HEK293 (cell line): ENCODE data around the gene CSMD2.

ENCODE experiments used
- BCL11A ChIP-seq: fragments of 450-650 bp; formaldehyde crosslinking; IDR thresholded peaks from 2 replicates; pipeline ENCODE4 v1.5.1; 2016; ENCODE audit warnings: low read depth, missing biosample characterization, missing genetic modification characterization
- HOXA7 ChIP-seq: sonication (generic); formaldehyde crosslinking; IDR thresholded peaks from 2 replicates; pipeline ENCODE4 v1.8.1; 2022; ENCODE audit warnings: missing genetic modification reagents, borderline replicate concordance
- MYNN ChIP-seq: fragments of 450-650 bp; formaldehyde crosslinking; IDR thresholded peaks from 2 replicates; pipeline ENCODE4 v1.5.1; 2016; ENCODE audit warnings: missing biosample characterization, missing genetic modification characterization, borderline replicate concordance
- MZF1 ChIP-seq: fragments of 450-650 bp; formaldehyde crosslinking; IDR thresholded peaks from 2 replicates; pipeline ENCODE4 v1.5.1; 2017; ENCODE audit warnings: missing biosample characterization, missing genetic modification characterization, borderline replicate concordance
- PRDM10 ChIP-seq: fragments of 450-650 bp; formaldehyde crosslinking; IDR thresholded peaks from 2 replicates; pipeline ENCODE4 v1.5.1; 2016; ENCODE audit warnings: missing biosample characterization, missing genetic modification characterization
- YY1 ChIP-seq: fragments of 450-650 bp; formaldehyde crosslinking; IDR thresholded peaks from 2 replicates; pipeline ENCODE4 v1.5.1; 2018; ENCODE audit warnings: missing biosample characterization, missing genetic modification characterization
- ZBTB7A ChIP-seq: fragments of 450-650 bp; formaldehyde crosslinking; IDR thresholded peaks from 2 replicates; pipeline ENCODE4 v1.5.1; 2016; ENCODE audit warnings: low read depth, missing biosample characterization, missing genetic modification characterization
- ZNF112 ChIP-seq: fragments of 450-650 bp; formaldehyde crosslinking; IDR thresholded peaks from 2 replicates; pipeline ENCODE4 v1.5.0; 2017; ENCODE audit warnings: missing biosample characterization, missing genetic modification characterization
- ZNF138 ChIP-seq: fragments of 450-650 bp; formaldehyde crosslinking; IDR thresholded peaks from 2 replicates; pipeline ENCODE4 v1.5.1; 2016; ENCODE audit warnings: missing biosample characterization, missing genetic modification characterization, borderline replicate concordance
- ZNF18 ChIP-seq: fragments of 450-650 bp; formaldehyde crosslinking; IDR thresholded peaks from 2 replicates; pipeline ENCODE4 v1.5.1; 2016; ENCODE audit warnings: missing biosample characterization, missing genetic modification characterization
- ZNF19 ChIP-seq: fragments of 450-650 bp; formaldehyde crosslinking; IDR thresholded peaks from 2 replicates; pipeline ENCODE4; 2016; ENCODE audit warnings: missing biosample characterization, missing genetic modification characterization, low read depth
- ZNF211 ChIP-seq: fragments of 450-650 bp; formaldehyde crosslinking; IDR thresholded peaks from 2 replicates; pipeline ENCODE4 v1.5.1; 2016; ENCODE audit warnings: low read depth, missing biosample characterization, missing genetic modification characterization
- ZNF214 ChIP-seq: fragments of 450-650 bp; formaldehyde crosslinking; IDR thresholded peaks from 2 replicates; pipeline ENCODE4 v1.5.1; 2017; ENCODE audit warnings: missing biosample characterization, mild to moderate bottlenecking, missing genetic modification characterization, borderline replicate concordance
- ZNF221 ChIP-seq: fragments of 450-650 bp; formaldehyde crosslinking; IDR thresholded peaks from 2 replicates; pipeline ENCODE4 v1.5.1; 2017; ENCODE audit warnings: missing biosample characterization, missing genetic modification characterization, borderline replicate concordance
- ZNF280C ChIP-seq: fragments of 450-650 bp; formaldehyde crosslinking; IDR thresholded peaks from 2 replicates; pipeline ENCODE4 v1.5.1; 2016; ENCODE audit warnings: missing biosample characterization, missing genetic modification characterization
- ZNF292 ChIP-seq: fragments of 450-650 bp; formaldehyde crosslinking; IDR thresholded peaks from 2 replicates; pipeline ENCODE4 v1.5.1; 2016; ENCODE audit warnings: low read depth, missing biosample characterization, missing genetic modification characterization, borderline replicate concordance
- ZNF366 ChIP-seq: fragments of 450-650 bp; formaldehyde crosslinking; conservative IDR thresholded peaks from 2 replicates; pipeline ENCODE4 v1.5.1; 2016; ENCODE audit warnings: missing biosample characterization, missing genetic modification characterization
- ZNF416 ChIP-seq: fragments of 450-650 bp; formaldehyde crosslinking; IDR thresholded peaks from 2 replicates; pipeline ENCODE4 v1.5.1; 2016; ENCODE audit warnings: missing biosample characterization, missing genetic modification characterization
- ZNF426 ChIP-seq: fragments of 450-650 bp; formaldehyde crosslinking; IDR thresholded peaks from 2 replicates; pipeline ENCODE4 v1.5.1; 2017; ENCODE audit warnings: missing biosample characterization, missing genetic modification characterization, mild to moderate bottlenecking, inconsistent platforms, moderate library complexity
- ZNF514 ChIP-seq: fragments of 450-650 bp; formaldehyde crosslinking; IDR thresholded peaks from 2 replicates; pipeline ENCODE4 v1.5.1; 2016; ENCODE audit warnings: missing biosample characterization, missing genetic modification characterization
- ZNF518A ChIP-seq: fragments of 450-650 bp; formaldehyde crosslinking; conservative IDR thresholded peaks from 2 replicates; pipeline ENCODE4 v1.5.1; 2016; ENCODE audit warnings: low read depth, missing biosample characterization, missing genetic modification characterization
- ZNF555 ChIP-seq: fragments of 450-650 bp; formaldehyde crosslinking; conservative IDR thresholded peaks from 2 replicates; pipeline ENCODE4 v1.5.1; 2017; ENCODE audit warnings: missing biosample characterization, mild to moderate bottlenecking, missing genetic modification characterization, inconsistent platforms
- ZNF558 ChIP-seq: fragments of 450-650 bp; formaldehyde crosslinking; IDR thresholded peaks from 2 replicates; pipeline ENCODE4 v1.5.1; 2016; ENCODE audit warnings: missing biosample characterization, missing genetic modification characterization
- ZNF560 ChIP-seq: fragments of 450-650 bp; formaldehyde crosslinking; IDR thresholded peaks from 2 replicates; pipeline ENCODE4 v1.5.1; 2017; ENCODE audit warnings: missing biosample characterization, missing genetic modification characterization, borderline replicate concordance
- ZNF654 ChIP-seq: fragments of 450-650 bp; formaldehyde crosslinking; IDR thresholded peaks from 2 replicates; pipeline ENCODE4 v1.5.1; 2016; ENCODE audit warnings: low read depth, missing biosample characterization, missing genetic modification characterization
- ZNF747 ChIP-seq: fragments of 450-650 bp; formaldehyde crosslinking; IDR thresholded peaks from 2 replicates; pipeline ENCODE4 v1.5.1; 2016; ENCODE audit warnings: missing biosample characterization, missing genetic modification characterization
- ZNF777 ChIP-seq: fragments of 450-650 bp; formaldehyde crosslinking; IDR thresholded peaks from 2 replicates; pipeline ENCODE4 v1.5.1; 2017; ENCODE audit warnings: missing biosample characterization, missing genetic modification characterization, borderline replicate concordance
- ZNF837 ChIP-seq: fragments of 450-650 bp; formaldehyde crosslinking; IDR thresholded peaks from 2 replicates; pipeline ENCODE4 v1.5.1; 2016; ENCODE audit warnings: missing biosample characterization, missing genetic modification characterization

The CSMD2 gene

GRCh38 chr1:33472269-33472980 is 692.6 kb downstream of the CSMD2 start, which contains the start of gene ZSCAN20 (continued):
- TF ChIP-seq ZNF654 (tag by site-specific recombination) (no peak), ZBTB7A (tag by site-specific recombination) (no peak), ZNF280C (tag by site-specific recombination) (no peak), ZNF560 (no peak), ZNF214 (tag by site-specific recombination) (no peak), ZNF211 (tag by site-specific recombination) (no peak), PRDM10 (tag by site-specific recombination) (peak; percentile 85), ZNF19 (tag by site-specific recombination) (no peak), ZNF555 (no peak), ZNF416 (no peak), BCL11A (no peak), ZNF777 (tag by site-specific recombination) (no peak), ZNF221 (no peak), ZNF366 (no peak), ZNF138 (tag by site-specific recombination) (no peak), YY1 (tag by site-specific recombination) (no peak), HOXA7 (CRISPR knock-in tag) (no peak), ZNF292 (tag by site-specific recombination) (no peak), ZNF18 (no peak), ZNF558 (tag by site-specific recombination) (no peak), ZNF112 (tag by site-specific recombination) (no peak), MYNN (tag by site-specific recombination) (no peak), MZF1 (tag by site-specific recombination) (no peak), ZNF518A (tag by site-specific recombination) (peak; percentile 75), ZNF837 (tag by site-specific recombination) (no peak), ZNF747 (no peak), ZNF426 (tag by site-specific recombination) (no peak), ZNF514 (tag by site-specific recombination) (no peak)
